Measurements from ENCODE around the gene KRT71. TPM values are rescaled to one million over a fixed set of nuclear protein-coding genes. Genes with fewer than 3 reads are reported as not detected.

The KRT71 gene
- polyA plus RNA-seq, 1 donor from 2014 or later: not detected

- Histone ChIP-seq H3K4me3 (ENCODE audit: low read length) (no peak overlapping the region), H3K9ac (ENCODE audit: low read length) (no peak overlapping the region), H3K27ac (ENCODE audit: low read length) (no peak overlapping the region), H3F3A (ENCODE audit: insufficient read depth, low read length, poor library complexity, severe bottlenecking) (no peaks in the 10 kb centered on the region), H3K4me2 (ENCODE audit: low read length) (no peak overlapping the region), H3K79me2 (replicated peaks; ENCODE audit: insufficient read depth, low read length) (no peaks in the 10 kb centered on the region), H3K9me3 (ENCODE audit: low read length) (no peaks in the 10 kb centered on the region), H3K9me2 (ENCODE audit: insufficient read depth, low read length) (no peaks in the 10 kb centered on the region), H3K27me3 (ENCODE audit: insufficient read depth, low read depth, low read length) (no peaks in the 10 kb centered on the region), H2AFZ (ENCODE audit: low read depth, low read length) (no peak overlapping the region), H4K20me1 (ENCODE audit: insufficient read depth) (no peaks in the 10 kb centered on the region), H3K36me3 (ENCODE audit: insufficient read depth, low read length) (no peaks in the 10 kb centered on the region)
- no peak for TF ChIP-seq CTCF (IDR thresholded peaks at IDR 0.05; ENCODE audit: poor library complexity, severe bottlenecking)
- TF ChIP-seq EZH2 (IDR thresholded peaks at IDR 0.05; ENCODE audit: borderline replicate concordance, insufficient read depth, low read length, poor library complexity, severe bottlenecking): no peak
- no peak for TF ChIP-seq POLR2AphosphoS5 (IDR thresholded peaks at IDR 0.05)
- TF ChIP-seq TAF1 (IDR thresholded peaks at IDR 0.05; ENCODE audit: low read depth): no peak
- no peak for TF ChIP-seq MXI1 (conservative IDR thresholded peaks at IDR 0.05; ENCODE audit: poor library complexity, severe bottlenecking)
- TF ChIP-seq RAD21 (conservative IDR thresholded peaks at IDR 0.05): no peak
- no peak for TF ChIP-seq REST (IDR thresholded peaks at IDR 0.05; ENCODE audit: borderline replicate concordance)
- no peak for TF ChIP-seq SMC3 (conservative IDR thresholded peaks at IDR 0.05; ENCODE audit: poor library complexity)
- TF ChIP-seq EP300 (conservative IDR thresholded peaks at IDR 0.05; ENCODE audit: poor library complexity, severe bottlenecking): no peak
These were observed 21.2 kb downstream of the KRT71 start for GRCh38 chr12:52531566-52532300.

GRCh38 chr12:52530905-52531304 lies 22.0 kb downstream of the KRT71 start:
- H2AFZ ChIP-seq (ENCODE audit: low read depth, low read length): no peak overlapping the region
- H3K36me3 ChIP-seq (ENCODE audit: insufficient read depth, low read length): no peaks in the 10 kb centered on the region
- no peaks in the 10 kb centered on the region for H3F3A ChIP-seq (ENCODE audit: insufficient read depth, low read length, poor library complexity, severe bottlenecking)
- H3K9me2 ChIP-seq (ENCODE audit: insufficient read depth, low read length): no peaks in the 10 kb centered on the region
- H3K9me3 ChIP-seq (ENCODE audit: low read length): no peaks in the 10 kb centered on the region
- no peak overlapping the region for H3K4me2 ChIP-seq (ENCODE audit: low read length)
- no peaks in the 10 kb centered on the region for H3K27me3 ChIP-seq (ENCODE audit: insufficient read depth, low read depth, low read length)
- H3K27ac ChIP-seq (ENCODE audit: low read length): no peak overlapping the region
- TF ChIP-seq MXI1 (conservative IDR thresholded peaks at IDR 0.05; ENCODE audit: poor library complexity, severe bottlenecking) (no peak), EZH2 (IDR thresholded peaks at IDR 0.05; ENCODE audit: borderline replicate concordance, insufficient read depth, low read length, poor library complexity, severe bottlenecking) (no peak), REST (IDR thresholded peaks at IDR 0.05; ENCODE audit: borderline replicate concordance) (no peak), EP300 (conservative IDR thresholded peaks at IDR 0.05; ENCODE audit: poor library complexity, severe bottlenecking) (no peak), CTCF (IDR thresholded peaks at IDR 0.05; ENCODE audit: poor library complexity, severe bottlenecking) (no peak), POLR2AphosphoS5 (IDR thresholded peaks at IDR 0.05) (no peak), TAF1 (IDR thresholded peaks at IDR 0.05; ENCODE audit: low read depth) (no peak), SMC3 (conservative IDR thresholded peaks at IDR 0.05; ENCODE audit: poor library complexity) (no peak), RAD21 (conservative IDR thresholded peaks at IDR 0.05) (no peak)
- H4K20me1 ChIP-seq (ENCODE audit: insufficient read depth): no peaks in the 10 kb centered on the region
- no peaks in the 10 kb centered on the region for H3K79me2 ChIP-seq (replicated peaks; ENCODE audit: insufficient read depth, low read length)
- H3K9ac ChIP-seq (ENCODE audit: low read length): no peak overlapping the region
- H3K4me3 ChIP-seq (ENCODE audit: low read length): no peak overlapping the region
